Measurements from ENCODE around the gene SAMD4A.
A peak's percentile ranks its signal among the peaks of the same experiment; 100 is the strongest.

SAMD4A gene

DNA sequence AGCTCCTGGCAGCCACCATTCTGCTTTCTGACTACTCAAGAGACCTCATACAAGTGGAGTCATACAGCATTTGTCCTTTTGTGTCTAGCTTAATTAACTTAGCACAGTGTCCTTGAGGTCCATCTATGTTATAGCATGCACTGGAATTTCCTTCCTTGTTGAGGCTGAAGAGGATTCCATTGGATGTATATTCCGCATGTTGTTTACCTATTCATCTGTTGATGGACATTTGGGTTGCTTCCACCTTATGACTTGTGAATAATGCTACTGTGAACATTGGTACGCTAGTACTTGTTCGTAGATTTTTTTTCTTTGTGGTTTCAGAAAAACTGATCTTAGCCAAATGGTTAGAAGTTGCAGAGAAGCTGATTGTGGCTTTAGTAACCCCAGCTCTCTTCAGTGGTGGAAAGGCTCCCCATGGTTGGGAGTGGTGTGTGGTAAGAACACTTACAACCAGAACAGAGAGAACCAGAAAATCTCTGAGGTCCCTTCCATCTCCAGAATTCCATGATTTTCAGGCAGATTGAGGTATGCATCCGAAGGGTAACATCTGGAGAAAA is 118.4 kb downstream of the SAMD4A start:
- no peak for DNase-seq (ENCODE audit: low read depth)

DNA sequence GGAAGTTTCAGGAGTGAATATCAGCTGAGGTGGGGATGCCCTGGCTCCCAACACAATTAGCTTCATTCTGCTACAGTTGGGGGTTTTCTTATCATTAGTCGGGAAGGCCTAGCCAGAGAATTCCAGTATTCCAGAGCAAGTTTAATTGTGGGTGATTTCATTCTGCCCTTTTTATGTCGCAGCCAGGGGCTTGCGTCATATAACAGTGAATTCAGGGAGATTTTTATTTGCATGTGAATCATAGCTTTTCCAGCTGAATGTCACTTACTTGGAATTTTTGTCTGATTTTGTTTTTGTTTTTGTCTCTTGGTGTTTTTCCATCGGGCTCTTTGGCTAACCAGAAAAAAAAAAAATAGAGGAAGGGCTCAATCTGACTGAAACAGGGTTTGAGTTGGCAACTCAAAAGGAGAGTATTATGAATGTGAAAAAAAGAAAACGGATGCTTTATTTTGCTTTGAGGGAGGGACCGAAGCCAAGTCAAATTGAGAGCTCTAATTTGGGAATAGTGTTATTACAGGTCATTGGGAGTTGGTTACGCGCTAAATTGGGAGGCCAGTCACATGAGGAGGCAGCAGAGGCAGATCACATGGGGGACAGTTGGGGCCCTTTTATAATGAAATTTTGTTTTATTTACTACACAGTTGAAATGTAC is 119.4 kb downstream of the SAMD4A start:
- no peak for DNase-seq (ENCODE audit: low read depth)

DNA sequence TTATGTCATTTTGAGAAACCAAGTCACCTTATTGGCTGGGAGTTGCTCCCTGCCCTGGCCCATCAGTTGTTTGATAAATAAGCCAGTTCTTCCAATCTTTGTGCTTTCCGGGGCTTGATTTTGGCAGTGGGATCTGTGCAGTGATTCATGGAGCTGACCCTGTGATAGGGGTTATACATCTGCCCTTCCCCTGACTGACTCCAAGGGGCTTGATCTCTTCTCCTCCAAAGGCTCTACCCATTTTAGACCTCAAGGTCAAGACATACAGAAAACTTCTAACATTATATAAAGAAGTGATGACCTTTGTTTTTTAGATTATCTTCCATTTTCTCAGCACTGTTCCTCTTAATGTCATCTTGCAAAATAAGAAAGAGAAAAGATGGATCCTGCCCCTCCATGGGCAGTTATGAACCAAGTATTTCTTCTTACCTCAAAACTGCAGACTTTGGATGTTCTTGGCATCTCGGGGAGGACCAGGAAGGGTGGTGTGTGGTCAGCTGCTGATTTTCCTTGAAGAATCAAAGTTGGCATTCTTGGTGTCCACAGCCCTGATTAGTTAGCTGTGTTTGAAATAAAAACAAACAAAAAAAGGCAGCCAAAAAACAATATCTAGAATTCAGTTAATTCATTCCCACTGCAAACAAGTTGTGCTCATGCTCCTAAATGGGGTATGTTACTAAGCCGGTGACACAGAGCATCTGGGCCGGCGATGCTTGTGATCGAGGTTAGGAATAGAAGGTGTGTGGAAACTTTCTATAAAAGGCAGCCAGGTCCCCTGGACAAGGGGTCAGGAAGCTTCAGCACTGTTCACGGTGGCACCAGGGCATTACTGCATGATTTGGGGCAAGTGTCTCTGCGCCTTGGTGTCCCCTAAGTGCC is 120.2 kb downstream of the SAMD4A start:
- no peak for DNase-seq (ENCODE audit: low read depth)

DNA sequence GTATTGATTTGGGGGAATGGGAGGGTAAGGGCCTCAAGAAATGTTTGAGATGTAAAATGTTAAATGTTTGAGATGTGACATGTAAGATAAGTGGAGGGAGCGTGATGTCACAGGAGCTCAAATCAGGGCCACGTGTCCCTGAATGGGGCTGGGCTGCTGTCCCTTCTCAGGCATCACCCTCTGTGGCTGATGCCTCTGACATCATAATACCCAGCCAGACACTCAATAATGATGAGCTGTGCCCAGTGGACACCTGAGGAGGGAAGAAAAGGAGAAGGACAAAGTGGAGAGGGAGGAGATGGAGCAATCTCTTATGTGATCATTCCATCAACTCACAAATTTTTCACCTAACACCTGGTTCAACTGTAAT is 120.8 kb downstream of the SAMD4A start:
- no peak for DNase-seq (ENCODE audit: low read depth)

DNA sequence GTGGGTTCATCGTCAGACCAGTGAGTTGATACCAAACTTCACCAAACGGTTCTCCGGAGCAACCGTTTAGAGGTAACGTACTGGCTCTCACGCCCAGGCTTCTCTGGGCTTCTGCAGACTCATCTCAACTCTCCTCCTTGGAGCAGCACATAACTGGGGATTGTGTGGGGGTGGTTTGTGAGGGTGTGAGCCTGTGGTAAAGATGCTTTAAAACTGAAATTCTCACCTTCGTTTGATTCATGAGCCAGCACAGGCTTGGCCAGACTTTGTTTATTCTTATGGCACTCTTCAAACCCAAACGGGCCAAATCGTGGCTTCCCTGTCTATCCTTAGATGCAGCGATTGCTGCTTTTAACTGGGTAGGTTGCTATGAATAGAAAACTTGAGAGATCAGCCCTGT is 121.3 kb downstream of the SAMD4A start:
- DNase-seq (ENCODE audit: low read depth), result no peak

DNA sequence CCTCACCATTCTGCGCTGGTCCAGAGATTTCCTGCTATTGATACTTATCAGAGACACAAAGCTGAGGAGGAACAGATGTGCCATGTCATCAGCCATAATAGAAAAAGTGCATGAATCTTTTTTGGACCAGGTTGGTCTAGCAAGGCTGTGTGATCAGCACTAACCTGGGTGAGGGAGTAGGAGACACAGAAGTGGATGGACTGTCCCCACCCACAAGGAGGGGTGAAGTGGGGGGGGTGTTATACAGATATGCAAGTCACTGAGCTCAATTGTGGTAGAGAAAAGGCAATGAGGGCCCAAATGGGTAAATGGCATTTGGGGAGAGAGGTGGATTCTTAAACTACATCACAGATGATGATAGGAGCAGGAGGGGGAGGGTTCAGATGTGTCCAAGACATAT is 123.0 kb downstream of the SAMD4A start:
- DNase-seq (ENCODE audit: low read depth), result no peak

DNA sequence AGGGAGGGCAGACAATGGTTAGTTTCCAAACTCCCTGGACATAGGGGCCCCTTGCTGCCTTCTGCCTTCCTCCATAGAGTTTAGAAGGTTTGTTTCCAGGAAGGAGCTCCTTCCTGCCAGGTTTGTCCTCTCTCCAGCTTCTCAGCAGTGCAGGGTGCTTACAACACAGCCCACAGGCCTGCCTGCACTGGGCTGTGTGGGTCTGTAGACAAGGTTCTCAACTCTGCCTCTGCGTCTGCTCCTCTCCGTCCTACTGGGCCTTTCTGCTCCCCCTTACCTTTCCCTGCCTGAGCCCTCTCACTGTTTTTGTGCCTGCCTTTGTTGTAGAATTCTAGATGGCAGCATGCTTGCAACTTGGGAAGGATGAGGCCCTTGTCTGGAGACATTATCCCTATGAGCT is 124.0 kb downstream of the SAMD4A start:
- no peak for DNase-seq (ENCODE audit: low read depth)

DNA sequence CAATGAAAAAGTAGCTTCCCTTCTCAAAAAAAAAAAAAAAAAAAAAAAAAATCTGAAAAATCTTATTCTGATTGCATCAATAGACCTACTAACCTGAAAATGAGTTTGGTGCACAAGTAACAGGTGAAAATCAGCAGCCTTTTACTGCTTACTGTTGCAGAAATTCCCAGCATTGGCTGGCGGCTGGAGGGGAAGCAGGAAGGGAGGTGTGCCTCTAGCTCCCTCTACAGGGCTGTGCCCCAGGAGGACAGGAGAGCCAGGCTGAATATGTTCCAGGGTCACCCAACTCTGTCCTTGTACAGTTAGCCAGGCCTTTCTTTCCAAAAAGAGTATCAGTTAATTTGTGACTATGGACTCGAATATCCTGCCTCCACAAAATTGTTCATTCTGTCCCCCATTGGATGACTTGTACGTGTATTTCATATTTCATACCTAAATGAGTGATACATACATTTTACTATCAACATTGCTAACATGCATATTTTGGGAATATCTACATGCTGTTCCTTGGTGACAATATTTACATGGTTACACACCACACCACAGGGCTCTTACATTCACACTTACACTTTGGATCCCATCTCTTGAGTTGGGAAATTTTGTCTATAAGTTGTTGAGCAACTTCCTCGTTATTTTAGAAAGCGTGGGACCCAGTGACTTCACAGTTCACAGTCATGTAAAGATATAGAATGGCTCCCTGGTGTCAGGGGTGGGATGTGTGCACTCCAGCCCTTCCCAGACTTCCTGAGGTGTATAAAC is 124.8 kb downstream of the SAMD4A start:
- DNase-seq (ENCODE audit: low read depth), result peak; percentile 32

DNA sequence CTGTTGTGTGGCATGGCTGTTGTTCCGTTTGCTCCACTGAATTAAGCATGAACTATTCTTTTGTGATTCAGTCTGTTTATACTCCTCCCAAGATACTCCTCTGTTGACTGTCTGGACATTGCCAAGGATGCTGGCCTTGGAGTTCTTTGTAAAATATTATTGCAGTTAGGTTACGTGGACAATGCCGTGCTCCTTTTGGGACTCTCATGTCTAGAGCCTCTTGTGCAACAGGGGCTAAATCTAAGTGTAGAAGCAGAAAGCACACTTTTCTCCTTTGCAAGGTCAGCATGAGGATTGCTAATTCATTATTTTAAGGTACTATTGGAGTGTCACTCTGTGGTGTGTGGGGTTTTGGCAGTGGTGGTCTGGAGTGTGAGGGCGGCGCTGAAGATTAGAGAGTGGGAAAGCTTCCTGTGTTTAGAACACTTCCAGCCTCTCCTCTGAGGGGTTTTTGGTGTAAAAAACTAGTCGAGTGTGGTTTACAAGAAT is 125.4 kb downstream of the SAMD4A start:
- DNase-seq (ENCODE audit: low read depth), result no peak

DNA sequence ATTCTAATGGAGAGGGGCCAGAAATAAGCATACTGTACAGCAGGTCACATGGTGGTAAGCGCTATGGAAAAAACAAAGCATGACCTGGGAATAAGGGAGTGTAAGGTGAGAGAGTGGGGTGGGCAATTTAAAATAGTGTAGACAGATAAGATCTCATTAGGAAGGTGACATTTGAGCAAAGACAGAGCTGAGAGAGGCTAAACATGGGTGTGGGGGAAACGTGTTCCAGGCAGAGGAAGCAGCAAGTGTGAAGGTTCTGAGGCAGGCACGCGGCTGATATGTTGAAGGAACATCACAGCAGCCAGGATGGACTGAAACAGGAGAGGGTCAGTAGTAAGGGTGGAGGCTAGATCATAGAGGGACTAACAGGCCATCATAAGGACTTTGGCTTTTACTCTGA is 126.8 kb downstream of the SAMD4A start:
- DNase-seq (ENCODE audit: low read depth), result no peak

DNA sequence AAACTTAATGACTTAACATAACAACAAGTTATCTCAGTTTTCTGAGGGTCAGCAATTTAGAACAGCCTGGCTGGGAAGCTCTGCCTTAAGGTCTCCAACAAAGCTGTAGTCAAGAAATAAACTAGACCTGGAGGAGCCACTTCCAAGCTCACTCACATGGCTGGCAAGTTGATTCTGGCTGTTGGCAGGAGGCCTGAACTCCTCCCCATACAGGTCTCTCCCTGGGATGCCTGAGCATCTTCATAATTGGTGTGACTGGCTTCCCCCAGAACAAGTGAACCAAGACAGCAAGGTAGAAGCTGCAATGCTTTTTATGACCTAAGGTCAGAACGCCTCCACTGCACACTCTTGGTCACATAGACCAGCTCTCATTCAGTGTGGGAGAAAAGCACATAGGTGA is 128.3 kb downstream of the SAMD4A start:
- no peak for DNase-seq (ENCODE audit: low read depth)

DNA sequence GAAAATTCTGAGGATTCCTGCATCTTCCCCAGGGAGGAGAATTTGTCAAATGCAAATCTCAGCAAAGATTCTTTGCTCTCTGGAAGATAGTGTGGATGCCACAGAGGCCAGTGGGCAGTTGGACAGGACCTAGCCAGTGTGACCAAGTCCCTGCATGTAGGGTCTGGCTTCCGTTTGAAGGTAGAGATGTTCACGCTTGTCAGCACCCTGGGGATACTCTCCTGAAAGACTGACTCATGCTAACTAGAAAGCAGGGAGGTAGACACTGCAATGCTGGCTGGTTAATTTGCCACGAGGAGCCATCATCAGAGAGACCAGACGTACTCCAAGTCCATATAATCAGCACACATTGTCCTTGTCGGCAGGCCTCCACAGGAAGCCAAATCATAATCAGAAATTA is 130.1 kb downstream of the SAMD4A start:
- no peak for DNase-seq (ENCODE audit: low read depth)

DNA sequence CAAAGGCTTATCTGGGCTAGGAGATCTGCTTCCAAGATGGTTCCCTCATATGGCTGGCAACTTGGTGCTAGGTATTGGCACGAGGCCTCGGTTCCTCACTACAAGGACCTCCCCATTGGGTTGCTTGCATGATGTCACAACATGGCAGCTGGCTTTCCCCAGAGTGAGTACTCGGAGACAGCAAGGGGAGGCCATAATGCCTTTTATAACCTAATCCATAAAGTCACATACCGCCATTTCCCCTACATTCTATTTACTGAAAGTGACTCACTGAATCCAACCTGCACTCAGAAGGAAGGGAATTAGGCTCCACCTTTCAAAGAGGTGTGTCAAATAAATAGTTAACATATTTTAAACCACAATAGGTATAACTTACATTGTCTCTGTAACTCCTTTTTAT is 130.9 kb downstream of the SAMD4A start:
- DNase-seq (ENCODE audit: low read depth), result no peak

DNA sequence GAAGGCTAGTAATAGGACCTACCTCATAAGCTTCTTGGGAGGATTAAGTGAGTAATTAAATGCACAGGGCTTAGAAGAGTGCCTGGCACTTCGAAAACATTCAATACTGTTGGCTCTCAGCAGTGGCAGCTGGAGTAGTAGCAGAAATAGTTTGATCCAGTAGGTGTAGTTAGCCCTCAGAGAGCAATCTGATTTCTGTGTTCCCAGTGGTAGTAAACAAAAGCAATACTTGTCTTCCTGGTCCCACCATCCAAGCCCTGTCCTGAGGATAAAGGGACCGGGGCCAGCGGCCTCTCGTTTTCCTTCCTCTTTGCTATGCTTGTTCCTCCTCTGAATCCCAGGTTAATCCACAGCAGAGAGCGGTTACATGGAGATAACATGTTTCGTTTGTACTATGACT is 131.6 kb downstream of the SAMD4A start:
- DNase-seq (ENCODE audit: low read depth), result no peak

DNA sequence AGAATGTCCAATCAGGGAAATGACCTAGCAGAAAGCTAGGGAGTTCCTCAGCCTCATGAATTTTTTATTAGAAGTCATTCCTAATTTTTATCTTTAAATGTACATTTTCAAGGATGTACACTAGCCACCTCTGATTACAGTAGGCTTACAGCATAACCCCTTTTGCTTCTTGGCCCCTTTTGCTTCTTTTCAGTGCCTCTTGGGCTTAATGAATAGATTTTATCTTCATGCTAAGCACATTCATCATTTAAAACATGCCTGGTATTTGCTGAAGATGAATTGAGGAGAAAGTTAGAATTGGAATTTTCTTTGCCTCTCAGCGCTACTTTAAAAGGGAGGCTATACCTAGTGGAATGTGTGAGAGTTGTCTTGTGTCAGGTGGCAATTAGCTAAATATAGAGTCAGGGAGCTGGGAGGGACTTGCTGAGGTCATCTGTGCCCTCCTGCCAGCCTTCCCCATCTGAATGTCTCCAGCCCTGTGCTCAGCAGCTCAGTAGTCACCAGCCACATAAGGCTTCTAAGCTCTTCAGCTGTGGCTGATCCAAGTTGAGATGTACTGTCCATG is 132.1 kb downstream of the SAMD4A start:
- no peak for DNase-seq (ENCODE audit: low read depth)

DNA sequence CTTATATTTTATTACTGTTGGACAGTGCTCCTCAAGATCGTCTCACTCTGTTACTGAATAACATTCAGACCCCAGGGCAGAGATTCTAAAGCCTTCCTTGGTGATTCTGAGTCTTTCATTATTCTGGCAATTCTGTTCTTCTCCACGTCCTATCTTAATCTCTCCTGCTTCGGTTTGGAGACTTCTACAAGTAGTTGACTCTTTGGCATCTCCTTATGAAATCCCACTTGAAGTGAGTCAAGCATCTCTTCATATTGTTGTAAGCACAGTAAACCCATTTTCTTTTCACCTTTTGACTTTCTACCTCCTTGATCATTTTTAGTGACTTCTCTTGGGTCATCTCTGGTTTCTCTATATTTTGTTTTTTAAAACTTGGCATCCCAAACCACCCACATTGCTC is 132.8 kb downstream of the SAMD4A start:
- DNase-seq (ENCODE audit: low read depth), result no peak

DNA sequence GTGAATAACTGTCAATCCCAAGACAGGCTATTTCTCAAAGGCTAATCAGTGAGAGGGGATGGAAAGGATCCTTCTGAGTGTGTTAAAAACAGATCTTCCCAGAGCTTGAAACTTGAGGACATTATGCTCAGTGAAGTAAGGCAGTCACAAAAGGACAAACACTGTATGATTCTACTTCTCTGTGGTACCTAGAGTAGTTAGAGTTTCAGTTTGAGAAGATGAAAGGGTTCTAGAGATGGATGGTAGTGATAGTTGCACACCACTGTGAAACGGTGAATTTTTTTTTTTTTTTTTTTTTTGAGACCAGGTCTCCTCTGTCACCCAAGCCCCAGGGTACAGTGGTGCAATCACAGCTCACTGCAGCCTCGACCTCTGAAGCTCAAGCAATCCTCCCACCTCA is 133.8 kb downstream of the SAMD4A start:
- DNase-seq (ENCODE audit: low read depth), result no peak

DNA sequence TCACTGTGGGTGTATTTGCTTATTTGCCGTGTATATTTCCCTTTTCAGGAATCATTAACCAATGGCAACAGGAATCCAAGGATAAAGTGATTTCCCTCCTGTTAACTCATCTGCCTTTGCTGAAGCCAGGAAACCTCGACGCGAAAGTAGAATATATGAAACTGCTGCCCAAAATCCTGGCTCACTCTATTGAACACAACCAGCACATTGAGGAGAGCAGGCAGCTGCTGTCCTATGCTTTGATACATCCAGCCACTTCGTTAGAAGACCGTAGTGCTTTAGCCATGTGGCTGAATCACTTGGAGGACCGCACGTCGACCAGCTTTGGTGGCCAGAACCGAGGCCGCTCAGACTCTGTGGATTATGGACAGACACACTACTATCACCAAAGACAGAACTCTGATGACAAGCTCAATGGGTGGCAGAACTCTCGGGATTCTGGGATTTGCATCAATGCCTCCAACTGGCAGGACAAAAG is 135.1 kb downstream of the SAMD4A start:
- DNase-seq (ENCODE audit: low read depth), result no peak

DNA sequence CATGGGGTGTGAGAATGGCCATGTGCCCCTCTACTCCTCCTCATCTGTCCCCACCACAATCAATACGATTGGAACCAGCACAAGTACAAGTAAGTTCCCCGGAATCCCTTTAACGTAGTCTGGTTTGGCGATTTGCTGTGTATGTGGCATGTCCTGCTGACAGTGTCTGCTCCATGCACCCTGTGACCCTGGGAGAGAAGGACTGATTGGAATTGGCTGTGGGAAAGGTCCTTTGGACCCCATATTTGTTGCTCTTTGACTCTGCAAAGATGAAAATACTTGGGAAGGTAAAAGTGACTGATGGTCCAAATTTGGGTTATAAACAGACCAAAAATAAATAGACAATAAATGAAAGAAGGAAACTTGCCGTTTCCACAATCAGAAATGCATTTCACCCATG is 135.6 kb downstream of the SAMD4A start:
- DNase-seq (ENCODE audit: low read depth), result no peak

DNA sequence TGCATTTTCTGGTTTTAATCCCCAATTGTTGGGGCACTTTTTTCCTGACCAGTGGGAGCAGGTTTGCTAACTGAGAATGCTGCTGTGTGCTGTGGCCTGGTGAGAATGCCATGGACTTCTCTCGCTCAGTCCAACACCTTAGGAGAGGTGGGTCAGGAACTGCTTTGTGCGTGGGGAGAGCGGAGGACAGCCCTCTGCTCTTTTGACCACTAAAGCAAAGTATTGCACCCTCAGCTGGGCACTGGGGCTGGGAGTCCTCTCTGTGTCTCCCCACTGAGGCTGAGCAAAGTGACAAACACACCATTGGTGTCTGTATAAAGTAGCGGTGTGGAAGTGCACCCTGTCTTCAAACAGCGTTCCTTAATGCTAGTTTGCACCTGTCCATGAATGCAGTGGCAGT is 136.2 kb downstream of the SAMD4A start:
- DNase-seq (ENCODE audit: low read depth), result no peak

DNA sequence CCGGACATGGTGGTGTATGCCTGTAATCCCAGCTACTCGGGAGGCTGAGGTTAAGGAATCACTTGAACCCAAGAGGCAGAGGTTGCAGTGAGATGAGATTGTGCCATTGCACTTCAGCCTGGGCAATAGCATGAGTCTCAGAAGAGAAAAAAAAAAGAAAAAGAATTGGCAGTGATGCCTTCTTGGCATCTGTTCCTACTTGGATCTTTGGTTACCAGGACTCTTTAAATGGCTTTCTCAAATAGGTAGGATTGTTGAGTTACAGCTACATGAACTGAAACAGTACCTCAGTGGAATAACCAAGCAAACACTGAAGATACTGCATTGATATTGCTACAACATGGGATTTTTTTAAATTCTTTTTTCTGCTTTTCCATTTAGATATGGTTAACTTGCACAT is 136.8 kb downstream of the SAMD4A start:
- DNase-seq (ENCODE audit: low read depth), result no peak

DNA sequence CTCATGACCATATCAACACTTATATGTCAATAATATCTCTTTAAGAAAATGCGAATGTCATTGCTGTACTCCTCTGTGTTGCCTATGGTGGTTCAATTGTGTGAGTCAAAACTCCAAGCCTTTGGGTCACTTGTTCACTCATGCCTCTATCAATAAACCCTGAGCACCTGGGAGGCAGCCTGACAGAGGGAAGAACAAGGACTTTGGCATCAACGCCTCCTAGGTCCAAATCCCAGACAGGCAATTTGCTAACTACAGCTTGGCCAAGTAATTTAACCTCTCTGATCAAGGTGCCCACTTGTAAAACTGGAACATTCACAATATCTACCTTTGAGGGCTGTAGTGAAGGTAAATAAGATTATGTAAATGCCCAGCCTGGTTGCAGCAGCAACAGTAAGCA is 137.8 kb downstream of the SAMD4A start:
- no peak for DNase-seq (ENCODE audit: low read depth)

Measured in activated T-cell treated with anti-CD3 and anti-CD28 coated beads for 24 hours (primary cell).